ENCODE measurements around the gene EBP.

GRCh38 chrX:48560056-48560455, 38.4 kb downstream of the EBP start:
- TF ChIP-seq CTCF (IDR thresholded peaks at IDR 0.05; ENCODE audit: extremely low read depth in 1 of 2, insufficient read depth in 1 of 2, low read depth in 1 of 2, low read length in 2 of 2) (no peak), POLR2AphosphoS5 (IDR thresholded peaks at IDR 0.05; ENCODE audit: insufficient read depth, low read depth, low read length) (no peak), POLR2A (IDR thresholded peaks at IDR 0.05; ENCODE audit: low read depth, low read length) (no peak), EZH2 (IDR thresholded peaks at IDR 0.05; ENCODE audit: borderline replicate concordance, low read depth, low read length, severe bottlenecking) (no peak), FOS (IDR thresholded peaks at IDR 0.05; ENCODE audit: borderline replicate concordance, insufficient read depth, low read length) (no peak), GATA2 (IDR thresholded peaks at IDR 0.05; ENCODE audit: insufficient read depth, insufficient read length, low read depth, low read length) (no peak), JUN (IDR thresholded peaks at IDR 0.05; ENCODE audit: borderline replicate concordance, insufficient read depth, insufficient read length, low read depth) (no peak)
